Stimulated activated naive CD8-positive, alpha-beta T cell treated with anti-CD3 and anti-CD28 coated beads, Interleukin-15, Interleukin-2, amounts not matched to agents 100 U/mL and 50 U/mL, for 24 hours (primary cell): Measurements from ENCODE around the gene CTNNA3.
A peak's percentile ranks its signal among the peaks of the same experiment; 100 is the strongest.
"Not testable (repeated sequence)": the region's sequence is repeated elsewhere in the genome, so short reads cannot be mapped to it uniquely, and the experiment has no call there.

Experiments used
- ATAC-seq: fragments of 150-1000 bp; cut with Tn5 transposase; one replicate; pipeline ENCODE4 v1.10.0; 2021
- DNase-seq: peaks from one replicate; pipeline ENCODE4 v3.0.0; 2021

CTNNA3 gene

DNA sequence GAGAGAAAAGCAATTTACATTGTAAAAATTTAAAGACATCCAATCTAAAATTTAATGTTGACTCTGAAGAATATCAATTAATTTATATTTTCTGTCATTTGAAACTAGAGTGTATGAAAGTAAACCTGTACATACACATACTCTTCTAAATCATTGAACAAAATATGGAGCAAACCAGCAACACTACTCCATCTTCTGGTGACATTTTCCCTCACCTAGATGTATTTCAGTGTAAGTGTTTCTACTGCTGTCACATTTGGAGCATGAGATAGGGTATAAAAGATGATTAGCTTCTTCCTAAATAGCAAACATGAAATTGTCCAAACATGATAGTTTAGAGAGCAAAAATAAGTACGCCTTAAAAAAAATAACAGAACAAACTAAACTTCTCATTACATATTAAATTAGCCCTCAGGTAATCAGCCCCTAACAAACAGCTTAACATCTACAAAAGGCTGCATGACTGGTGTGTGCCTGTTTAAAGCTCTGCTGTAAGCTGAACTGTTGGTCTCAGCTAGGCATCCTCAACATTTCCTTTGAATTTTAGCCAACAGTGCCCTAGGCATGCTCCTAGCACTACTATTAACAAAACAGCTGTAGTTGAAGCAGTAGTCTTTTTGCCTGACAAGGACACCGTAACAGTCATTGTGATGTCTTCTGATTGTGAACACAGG, 189.8 kb downstream of the CTNNA3 start:
- DNase-seq (no peak), ATAC-seq (no peak)

DNA sequence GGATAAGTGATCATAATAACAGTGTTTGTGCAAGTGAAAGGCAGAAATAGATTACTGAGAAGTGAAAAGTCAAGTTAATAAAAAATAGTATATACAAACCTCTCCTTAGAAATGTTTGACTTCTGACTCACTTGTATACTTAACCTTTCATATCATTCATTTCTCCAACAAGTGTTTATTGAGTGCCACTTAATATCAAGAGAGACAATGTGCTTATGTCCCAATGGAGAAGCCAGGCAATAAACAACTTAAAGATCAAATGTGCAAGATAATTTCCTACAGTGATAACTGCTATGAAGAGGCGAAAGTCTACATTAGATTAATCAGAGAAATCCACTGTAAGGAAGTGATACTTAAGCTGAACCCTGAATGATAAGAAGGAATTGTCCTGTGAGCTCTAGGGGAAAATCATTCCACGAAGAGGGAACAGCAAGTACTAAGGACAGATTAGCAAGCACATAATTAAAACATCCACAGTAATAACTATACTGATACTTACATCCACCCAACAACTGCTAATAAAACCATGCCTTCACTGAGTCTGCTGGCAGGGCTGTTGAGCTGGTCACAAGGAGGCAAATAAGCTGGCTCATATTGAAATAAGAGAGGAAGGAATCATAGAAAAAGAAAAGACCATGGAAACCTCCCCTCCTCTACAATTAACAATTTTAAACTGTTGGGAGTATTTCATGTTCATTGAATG, 203.5 kb downstream of the CTNNA3 start:
- ATAC-seq (no peak), DNase-seq (no peak)

DNA sequence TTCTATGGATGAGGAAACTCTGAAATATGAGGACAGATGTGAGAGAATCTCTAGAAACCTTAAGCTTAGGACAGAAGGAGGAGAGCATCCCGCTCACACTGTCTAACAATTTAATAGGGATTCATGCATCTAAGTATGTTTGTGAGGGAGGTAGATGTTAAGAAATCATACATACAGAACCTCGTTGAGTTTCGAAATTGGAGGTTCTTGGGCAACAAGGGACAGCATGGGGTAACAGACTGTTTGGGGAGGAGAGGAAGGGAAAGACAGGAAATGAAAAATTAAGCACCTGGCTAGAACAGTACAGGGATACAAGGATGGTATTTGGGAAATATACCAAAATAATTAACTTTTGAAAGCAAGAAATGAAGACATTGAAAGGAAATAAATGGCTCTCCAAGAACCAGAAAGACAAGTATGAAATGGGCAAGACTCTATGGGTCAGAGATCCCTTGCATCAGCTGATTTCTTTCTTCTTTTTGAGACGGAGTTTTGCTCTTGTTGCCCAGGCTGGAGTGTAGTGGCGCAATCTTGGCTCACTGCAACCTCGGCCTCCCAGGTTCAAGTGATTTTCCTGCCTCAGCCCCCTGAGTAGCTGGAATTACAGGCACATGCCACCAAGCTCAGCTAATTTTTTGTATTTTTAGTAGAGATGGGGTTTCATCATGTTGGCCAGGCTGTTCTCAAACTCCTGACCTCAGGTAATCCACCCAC, 207.9 kb downstream of the CTNNA3 start:
- DNase-seq (no peak), ATAC-seq (no peak)

DNA sequence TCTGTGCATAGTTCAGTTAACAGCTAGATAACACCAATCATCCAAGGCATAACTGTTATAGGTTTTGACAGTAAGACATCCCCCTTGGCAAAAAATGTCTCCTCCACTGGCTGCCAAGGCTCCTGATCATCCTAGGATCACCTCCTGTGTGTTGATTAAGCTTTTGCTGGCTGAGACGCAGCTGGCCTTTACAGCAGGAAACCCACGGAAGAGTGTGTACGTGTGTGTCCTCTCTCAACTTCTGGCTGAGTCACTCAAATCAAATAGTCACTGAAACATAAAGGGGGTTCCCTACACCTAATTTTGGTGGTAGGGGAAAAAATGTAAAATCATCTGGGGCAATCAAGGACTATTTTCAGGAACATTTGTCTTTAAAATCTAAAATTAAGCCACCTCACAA, 208.8 kb downstream of the CTNNA3 start:
- DNase-seq = no peak
- peak; percentile 57 for ATAC-seq

DNA sequence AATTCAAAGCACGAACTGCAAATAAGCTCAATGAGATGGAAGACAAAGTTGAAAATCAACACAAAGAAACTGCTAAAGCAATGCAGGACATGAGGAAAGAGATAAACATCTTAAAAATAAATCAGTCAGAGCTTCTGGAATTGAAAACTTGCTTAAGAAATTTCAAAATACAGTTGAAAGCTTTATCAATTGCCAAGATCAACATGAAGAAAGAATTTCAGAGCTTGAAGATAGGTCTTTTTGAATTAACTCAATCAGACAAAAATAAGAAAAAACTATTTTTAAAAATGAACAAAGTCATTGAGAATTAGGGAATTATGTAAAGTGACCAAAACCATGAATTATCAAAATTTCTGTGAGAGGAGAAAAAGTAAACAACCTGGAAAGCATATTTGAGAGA, 218.1 kb downstream of the CTNNA3 start:
- DNase-seq = no peak
- ATAC-seq = no peak

DNA sequence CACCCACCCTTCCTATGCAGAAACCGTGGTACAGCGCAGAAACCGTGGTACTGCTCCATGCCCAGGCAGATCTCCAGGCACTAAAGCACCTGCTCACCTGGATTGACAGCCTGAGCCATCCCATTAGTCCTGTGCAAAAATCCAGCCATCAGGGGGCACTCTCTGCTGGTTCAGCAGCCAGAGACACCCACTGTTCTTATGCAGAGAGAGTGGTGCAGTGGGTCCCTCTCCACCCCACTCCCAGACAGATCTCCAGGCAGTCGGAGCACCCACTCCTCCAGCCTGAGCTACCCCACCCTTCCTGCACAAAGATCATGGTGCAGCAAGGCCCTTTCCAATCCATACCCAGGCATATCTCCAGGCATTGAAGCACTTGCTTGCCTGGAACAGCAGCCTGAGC, 219.8 kb downstream of the CTNNA3 start:
- no peak for DNase-seq
- no peak for ATAC-seq

DNA sequence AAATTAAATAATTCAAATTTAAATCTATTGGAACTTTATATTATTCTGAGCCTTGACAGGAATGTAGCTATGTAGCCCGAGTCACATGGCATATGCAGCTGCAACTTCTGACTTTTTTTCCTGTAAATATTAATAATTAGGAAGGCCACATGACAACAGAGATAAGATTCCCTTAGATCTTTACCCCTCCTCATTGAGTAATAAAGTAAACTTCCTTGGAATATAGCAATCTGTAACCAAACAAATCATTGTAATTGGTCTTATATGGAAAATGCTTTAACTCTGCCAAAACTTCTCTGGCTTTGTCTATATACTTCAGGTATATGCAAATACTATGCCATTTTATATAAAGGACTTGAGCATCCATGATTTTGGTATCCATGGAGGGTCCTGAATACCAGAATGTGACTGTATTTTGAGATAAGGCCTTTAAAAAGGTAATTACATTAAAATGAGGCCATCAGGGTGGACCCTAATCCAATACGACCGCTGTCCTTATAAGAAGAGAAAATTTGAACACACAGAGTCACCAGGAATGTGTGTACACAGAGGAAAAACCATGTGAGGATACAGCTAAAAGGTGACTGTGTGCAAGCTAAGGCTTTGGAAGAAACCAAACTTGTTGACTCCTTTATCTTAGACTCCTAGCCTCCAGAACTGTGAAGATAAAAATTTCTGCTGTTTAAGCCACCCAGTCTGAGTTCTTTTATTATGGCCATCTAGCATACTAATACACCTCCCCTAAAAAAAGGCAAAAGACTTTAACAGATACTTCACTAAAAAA, 222.0 kb downstream of the CTNNA3 start:
- DNase-seq (no peak), ATAC-seq (no peak)

DNA sequence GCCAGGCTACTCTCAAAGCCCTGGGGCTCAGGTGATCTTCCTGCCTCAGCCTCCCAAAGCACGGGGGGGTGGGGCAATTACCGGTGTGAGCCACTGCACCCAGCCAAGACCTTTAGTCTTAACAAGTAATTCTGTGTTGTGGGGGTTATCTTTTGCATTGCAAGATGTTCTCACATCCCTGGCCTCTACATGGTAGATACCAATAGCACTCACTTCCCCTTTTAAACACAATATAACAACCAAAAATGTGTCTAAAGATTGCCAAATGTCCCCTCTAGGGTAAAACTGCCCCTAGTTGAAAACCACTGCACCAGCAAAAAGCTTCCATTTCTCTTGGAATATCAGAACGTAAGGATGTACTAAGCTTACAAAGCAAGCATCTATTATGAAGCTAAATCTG, 225.0 kb downstream of the CTNNA3 start:
- ATAC-seq = no peak
- no peak for DNase-seq

DNA sequence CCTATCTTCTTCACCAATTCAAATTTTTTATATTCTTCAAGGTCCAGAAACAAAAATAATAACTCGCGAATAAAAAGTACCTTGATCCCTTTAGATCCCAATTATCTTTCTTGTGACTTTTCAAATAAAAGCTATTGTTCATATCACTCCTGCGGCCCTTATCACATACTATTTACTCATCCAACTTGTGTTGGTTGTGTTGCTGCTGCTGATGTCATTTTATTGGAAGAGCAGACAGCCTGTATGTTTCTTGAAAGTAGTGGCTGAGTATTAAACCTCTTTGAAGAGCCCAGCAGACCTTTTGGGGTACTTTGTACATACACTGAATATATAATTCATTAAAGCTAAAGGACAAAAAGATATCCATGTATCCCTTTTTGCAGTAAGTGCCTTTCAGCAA, 231.7 kb downstream of the CTNNA3 start:
- ATAC-seq (no peak), DNase-seq (no peak)

DNA sequence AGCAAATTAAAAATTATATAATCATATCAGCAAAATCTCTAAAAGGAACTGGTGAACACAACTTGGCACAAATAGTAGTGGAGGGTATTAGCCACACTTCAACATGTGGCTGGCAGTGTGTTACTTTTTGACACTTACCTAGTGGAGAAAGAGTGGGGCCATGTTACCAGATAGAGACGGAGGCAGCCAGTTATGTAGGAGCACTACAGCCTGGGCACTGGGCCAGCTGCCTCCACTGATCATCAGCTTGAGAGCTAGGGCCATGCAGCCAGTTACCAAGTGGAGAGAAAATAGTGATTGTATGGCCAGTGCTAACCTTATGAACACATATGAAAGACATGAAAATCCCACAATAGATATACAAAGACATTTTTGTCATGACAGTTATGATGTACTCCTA, 243.1 kb downstream of the CTNNA3 start:
- ATAC-seq = no peak
- DNase-seq = no peak

DNA sequence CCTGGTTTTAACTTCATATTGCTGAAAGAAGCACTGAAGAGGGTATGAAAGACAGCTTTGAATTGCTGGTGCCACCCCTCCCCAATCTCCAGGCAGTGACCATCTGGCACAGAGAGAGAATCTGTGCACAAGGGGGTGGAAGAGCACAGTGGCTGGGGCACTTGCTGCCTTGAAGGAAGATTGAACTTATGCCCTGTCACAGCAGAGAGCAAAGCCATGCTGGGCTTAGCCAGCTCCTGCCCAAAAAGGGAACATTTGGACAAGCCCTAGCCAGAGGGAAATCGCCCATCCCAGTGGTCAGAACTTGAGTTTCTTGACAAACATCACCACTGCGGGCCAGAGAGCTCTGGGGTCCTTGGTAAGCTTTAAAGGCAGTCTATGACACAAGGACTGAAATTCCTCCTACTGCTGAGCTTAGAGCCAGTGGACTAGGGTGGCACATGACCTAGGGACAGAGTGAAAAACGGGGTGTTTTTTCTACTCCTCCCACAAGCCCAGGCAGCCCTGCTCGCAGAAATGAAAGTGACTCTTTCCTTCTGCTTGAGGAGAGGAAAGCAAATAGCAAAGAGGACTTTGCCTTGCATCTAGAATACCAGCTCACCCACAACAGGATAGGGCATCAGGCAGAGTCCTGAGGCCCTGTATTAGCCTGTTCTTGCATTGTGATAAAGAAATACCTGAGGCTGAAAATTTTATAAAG, 257.2 kb downstream of the CTNNA3 start:
- no peak for DNase-seq
- ATAC-seq = no peak

DNA sequence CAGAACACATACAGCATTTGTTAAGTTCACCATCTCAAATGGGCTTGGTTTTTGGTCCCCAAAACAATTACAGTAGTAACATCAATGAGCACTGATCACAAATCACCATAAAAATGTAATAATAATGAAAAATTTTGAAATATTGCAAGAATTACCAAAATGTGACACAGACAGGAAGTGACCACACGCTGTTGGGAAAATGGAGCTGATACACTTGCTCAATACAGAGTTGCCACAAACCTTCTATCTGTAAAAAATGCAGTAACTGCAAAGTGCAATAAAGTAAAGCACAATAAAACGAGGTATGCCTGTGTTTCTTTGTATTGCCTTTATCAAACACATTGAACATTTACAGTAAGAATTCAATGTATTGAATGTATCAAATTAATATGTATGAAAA, 262.7 kb downstream of the CTNNA3 start:
- ATAC-seq (no peak), DNase-seq (no peak)

DNA sequence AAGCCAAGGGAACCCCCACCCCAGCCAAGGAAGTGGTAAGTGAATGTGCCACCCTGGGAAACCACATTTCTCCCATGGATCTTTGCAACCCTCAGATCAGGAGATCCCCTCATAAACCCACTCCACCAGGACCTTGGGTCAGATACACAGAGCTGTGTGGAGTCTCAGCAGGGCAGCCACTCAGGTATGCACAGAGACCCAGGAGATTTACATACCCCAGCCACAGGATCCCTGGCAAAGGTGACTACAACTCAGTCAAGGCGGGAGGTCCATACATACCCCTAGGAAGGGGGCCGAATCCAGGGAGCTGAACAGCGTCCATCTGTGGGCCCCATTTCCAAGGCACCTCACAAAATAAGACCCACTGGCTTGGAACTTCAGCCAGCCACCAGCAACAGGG, 293.4 kb downstream of the CTNNA3 start:
- ATAC-seq (no peak), DNase-seq (no peak)

DNA sequence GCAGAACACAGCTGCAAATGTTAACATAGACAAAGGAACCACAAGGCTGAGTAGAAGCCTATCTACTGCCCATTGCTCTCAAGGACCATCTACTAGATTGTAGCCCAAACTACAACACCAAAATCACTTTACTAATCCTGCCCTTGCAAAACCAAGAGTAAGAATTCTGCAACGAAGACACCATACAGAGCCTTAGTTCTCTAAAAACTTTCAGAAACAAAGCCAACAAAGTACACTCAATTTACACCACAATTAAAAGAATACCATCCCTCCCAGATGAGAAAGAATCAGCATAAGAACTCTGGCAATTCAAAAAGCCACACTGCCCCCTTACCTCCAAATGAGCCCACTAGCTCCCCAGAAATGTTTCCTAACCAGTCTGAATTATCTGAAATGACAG, 294.3 kb downstream of the CTNNA3 start:
- DNase-seq = no peak
- ATAC-seq = no peak

DNA sequence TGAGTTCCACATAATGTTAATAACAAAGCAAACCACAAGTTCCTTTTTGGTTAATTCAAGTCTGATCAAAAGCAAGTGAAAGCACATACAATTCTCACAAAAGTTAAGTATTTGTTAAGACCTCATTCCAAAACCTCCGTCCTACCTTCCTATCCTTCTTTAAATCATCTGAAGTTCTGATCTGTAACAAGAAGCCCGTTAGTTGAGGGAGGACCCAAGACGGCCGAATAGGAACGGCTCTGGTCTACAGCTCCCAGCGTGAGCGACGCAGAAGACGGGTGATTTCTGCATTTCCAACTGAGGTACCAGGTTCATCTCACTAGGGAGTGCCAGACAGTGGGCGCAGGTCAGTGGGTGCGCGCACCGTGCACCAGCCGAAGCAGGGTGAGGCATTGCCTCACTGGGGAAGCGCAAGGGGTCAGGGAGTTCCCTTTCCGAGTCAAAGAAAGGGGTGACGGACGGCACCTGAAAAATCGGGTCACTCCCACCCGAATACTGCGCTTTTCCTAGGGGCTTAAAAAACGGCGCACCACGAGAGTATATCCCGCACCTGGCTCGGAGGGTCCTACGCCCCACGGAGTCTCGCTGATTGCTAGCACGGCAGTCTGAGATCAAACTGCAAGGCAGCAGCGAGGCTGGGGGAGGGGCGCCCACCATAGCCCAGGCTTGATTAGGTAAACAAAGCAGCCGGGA, 309.0 kb downstream of the CTNNA3 start:
- ATAC-seq = not testable (repeated sequence)

DNA sequence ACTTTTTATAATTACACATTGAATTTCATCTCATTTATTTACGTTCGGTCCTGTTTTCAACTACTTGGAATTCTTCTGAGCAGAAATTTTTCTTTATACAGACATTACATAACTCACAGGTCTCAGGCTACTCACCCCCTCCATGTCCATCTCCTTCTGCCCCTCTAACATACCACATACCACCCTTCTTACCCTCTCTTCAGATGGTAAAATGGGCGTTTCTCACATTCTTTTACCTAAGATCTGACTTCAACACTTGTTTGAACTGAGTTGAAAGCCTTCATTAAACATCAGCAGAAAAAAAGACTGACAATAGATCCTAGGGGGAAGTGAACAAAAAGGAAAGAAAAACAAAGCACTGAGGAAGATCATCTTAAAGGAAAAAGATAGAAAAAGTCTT, 309.7 kb downstream of the CTNNA3 start:
- no peak for ATAC-seq

More for the DNA sequence above, 309.0 kb downstream of the CTNNA3 start:
- DNase-seq = not testable (repeated sequence)

DNA sequence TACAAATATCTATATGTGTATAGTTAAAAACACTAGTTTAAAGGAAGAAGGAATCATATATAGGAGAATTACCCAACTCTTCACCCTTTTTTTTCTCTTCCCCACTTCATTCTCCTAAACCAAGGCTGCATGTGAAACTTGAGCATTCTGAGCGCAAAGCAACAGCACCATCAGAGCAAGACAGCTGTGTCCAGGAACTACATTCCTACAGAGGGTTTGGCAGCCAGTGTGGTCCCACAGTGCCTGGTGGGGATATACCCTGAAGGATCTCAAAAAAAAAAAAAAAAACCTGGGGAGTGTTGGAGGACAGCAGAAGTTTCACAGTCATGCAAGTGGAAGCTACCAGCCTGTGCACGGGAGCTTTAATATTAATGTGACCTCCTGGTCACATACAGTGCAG, 310.4 kb downstream of the CTNNA3 start:
- ATAC-seq = no peak

More for the DNA sequence above, 309.7 kb downstream of the CTNNA3 start:
- no peak for DNase-seq

DNA sequence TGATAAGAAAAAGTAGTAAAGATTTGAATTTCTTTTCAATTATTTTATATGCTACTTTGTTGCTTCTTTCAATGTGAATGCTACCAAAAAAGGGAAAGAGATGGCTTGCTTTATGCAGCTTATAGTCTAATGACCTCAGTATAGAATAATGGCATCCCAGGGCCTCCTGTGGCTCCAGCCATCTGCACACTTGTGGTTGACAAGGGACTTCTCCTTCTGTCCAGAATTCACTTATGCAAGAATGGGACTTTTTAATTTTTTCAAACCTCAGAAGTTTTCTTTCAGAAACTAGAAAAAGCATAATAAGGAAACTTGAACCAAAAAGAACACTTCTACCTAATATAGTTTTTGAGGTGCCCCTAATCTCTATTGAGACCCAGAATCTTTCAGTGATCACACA, 310.9 kb downstream of the CTNNA3 start:
- DNase-seq (no peak), ATAC-seq (no peak)

More for the DNA sequence above, 310.4 kb downstream of the CTNNA3 start:
- no peak for DNase-seq

DNA sequence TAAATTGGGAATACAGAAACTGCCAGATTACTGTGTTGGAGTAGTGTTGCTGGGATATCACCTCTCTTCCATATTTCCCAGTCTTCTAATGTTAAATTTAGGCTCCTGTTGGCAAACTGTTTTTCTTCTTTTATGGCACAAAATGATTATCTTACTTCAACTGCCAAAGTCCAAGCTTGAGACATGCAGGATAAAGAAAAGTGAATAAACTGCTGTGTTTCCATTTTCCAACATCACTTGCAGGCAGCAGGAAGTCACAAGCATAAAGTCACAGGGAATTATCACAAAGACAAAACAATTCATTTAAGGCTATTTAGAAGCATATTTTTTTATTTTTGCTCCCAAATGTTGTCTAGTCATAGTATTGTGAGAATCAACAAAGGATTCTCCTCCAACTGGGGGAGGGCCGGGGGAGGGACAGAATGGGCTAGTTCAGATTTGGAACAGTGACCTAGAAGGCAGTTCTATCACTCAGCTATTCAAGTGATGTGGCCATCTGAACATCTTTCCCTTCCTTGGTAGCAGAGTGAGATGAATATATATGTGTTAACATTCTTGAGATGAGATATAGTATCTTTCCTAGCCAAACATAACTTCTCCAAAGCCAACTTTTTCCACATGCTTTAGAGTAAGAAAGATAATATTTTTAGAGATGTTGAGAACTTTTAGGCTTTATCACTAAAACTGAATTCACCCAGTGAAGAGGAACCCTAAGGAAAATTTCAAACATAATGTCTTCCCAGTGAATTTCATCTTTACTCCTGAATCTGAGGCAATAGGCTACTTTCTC, 364.7 kb downstream of the CTNNA3 start:
- ATAC-seq = no peak

More for the DNA sequence above, 364.7 kb downstream of the CTNNA3 start:
- DNase-seq = no peak
